ENCODE results near the gene ZNF860.
A peak's percentile ranks its signal among the peaks of the same experiment; 100 is the strongest.

ZNF860 gene

GRCh38 chr3:31953636-31954035 lies 27.9 kb upstream of the ZNF860 start:
- peaks cover 15% of the 10 kb centered on the region for H3K9me3 Mint-ChIP-seq
- H3K4me1 Mint-ChIP-seq, result peaks cover 78% of the 10 kb centered on the region
- H3K27me3 Mint-ChIP-seq, result no peaks in the 10 kb centered on the region
- peak overlapping the region; percentile 88 for H3K27ac Mint-ChIP-seq
- ATAC-seq, result peak; percentile 49
- H3K36me3 Mint-ChIP-seq, result peaks cover 35% of the 10 kb centered on the region
- H3K4me3 Mint-ChIP-seq, result no peak overlapping the region

GRCh38 chr3:31955581-31955980 lies 26.0 kb upstream of the ZNF860 start:
- Mint-ChIP-seq H3K36me3 (peaks cover 23% of the 10 kb centered on the region), H3K27ac (peak overlapping the region; percentile 88), H3K9me3 (peaks cover 13% of the 10 kb centered on the region), H3K4me1 (peaks cover 82% of the 10 kb centered on the region), H3K4me3 (no peak overlapping the region), H3K27me3 (no peaks in the 10 kb centered on the region)
- ATAC-seq, result no peak

DNA sequence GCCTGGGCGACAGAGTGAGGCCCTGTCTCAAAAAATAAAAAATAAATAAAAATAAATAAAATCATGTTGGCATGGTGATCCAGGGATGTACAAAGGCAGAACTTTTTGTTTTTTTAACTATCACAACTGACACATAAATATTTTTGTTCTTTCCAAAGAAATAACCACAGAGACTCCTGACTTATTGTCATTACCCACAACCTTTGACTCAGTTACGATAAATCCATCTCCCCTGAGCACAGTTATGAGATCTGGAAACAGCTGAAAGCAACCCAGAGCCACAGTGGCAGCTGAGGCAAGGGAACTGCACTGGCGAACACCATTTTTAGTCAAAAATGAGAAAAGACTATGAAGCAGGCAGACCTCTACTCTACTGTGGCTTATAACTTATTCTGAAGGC lies 24.4 kb upstream of the ZNF860 start:
- Mint-ChIP-seq H3K4me1 (peaks cover 82% of the 10 kb centered on the region), H3K36me3 (peaks cover 18% of the 10 kb centered on the region), H3K4me3 (peak overlapping the region; percentile 13), H3K9me3 (peaks cover 8% of the 10 kb centered on the region), H3K27me3 (no peaks in the 10 kb centered on the region), H3K27ac (peak overlapping the region; percentile 88)
- ATAC-seq, result no peak

DNA sequence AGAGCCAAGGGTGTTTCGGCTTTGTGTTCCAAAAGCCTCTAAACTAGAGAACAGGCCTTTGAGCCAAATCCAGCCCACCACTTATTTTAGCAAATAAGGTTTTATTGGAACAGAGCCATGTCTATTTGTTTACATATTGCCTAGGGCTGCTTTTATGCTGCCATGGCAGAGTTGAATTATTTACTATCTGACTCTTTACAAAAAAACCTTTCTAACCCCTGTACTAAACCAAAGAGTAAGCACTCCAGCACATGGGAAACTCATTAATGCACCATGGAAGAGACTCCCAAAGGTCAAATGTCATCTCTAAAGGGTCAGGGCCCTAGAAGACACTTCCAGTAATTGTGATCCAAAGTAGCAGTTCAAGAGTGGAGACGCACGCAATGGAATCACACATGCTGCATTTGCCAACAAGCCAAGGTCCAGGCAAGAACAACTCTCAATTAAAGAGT lies 22.8 kb upstream of the ZNF860 start:
- Mint-ChIP-seq H3K4me3 (peak overlapping the region; percentile 83), H3K36me3 (peaks cover 25% of the 10 kb centered on the region), H3K27ac (peak overlapping the region; percentile 88), H3K9me3 (peaks cover 8% of the 10 kb centered on the region), H3K4me1 (peaks cover 78% of the 10 kb centered on the region), H3K27me3 (no peaks in the 10 kb centered on the region)
- ATAC-seq, result no peak

DNA sequence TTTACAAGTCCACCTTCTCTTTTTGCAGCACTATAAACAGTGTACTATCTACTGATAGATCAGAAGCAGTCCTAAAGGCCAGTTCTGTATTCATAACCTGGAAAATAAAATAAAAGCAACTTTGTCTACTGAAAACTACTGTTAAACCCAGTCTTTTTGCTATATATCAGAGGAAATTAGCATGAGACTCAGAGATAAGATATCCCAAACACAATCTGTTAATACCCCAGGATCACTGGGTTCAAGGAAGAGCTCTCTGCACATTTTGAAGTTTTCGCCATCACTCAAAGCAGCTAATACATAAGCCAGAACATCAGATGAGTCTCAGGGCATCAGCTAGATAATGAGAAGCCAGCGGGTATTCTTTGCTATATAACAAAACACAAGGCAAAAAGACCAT lies 22.3 kb upstream of the ZNF860 start:
- H3K36me3 Mint-ChIP-seq, result peaks cover 28% of the 10 kb centered on the region
- peaks cover 8% of the 10 kb centered on the region for H3K9me3 Mint-ChIP-seq
- H3K27ac Mint-ChIP-seq, result peak overlapping the region; percentile 88
- H3K27me3 Mint-ChIP-seq, result no peaks in the 10 kb centered on the region
- ATAC-seq, result no peak
- H3K4me1 Mint-ChIP-seq, result peaks cover 78% of the 10 kb centered on the region
- H3K4me3 Mint-ChIP-seq, result peak overlapping the region; percentile 83

GRCh38 chr3:31959951-31960792 lies 21.4 kb upstream of the ZNF860 start:
- H3K27ac Mint-ChIP-seq, result peak overlapping the region; percentile 88
- peaks cover 5% of the 10 kb centered on the region for H3K9me3 Mint-ChIP-seq

GRCh38 chr3:31960793-31961431 lies 20.6 kb upstream of the ZNF860 start:
- H3K4me3 Mint-ChIP-seq, result peak overlapping the region; percentile 83
- H3K36me3 Mint-ChIP-seq, result peaks cover 13% of the 10 kb centered on the region
- peak; percentile 79 for ATAC-seq
- peak overlapping the region; percentile 88 for H3K27ac Mint-ChIP-seq
- H3K27me3 Mint-ChIP-seq, result no peaks in the 10 kb centered on the region
- H3K4me1 Mint-ChIP-seq, result peaks cover 64% of the 10 kb centered on the region
- H3K9me3 Mint-ChIP-seq, result no peaks in the 10 kb centered on the region

More at GRCh38 chr3:31959951-31960792, 21.4 kb upstream of the ZNF860 start:
- H3K27me3 Mint-ChIP-seq, result no peaks in the 10 kb centered on the region
- peak overlapping the region; percentile 83 for H3K4me3 Mint-ChIP-seq
- peak; percentile 72 for ATAC-seq
- peaks cover 20% of the 10 kb centered on the region for H3K36me3 Mint-ChIP-seq
- H3K4me1 Mint-ChIP-seq, result peaks cover 70% of the 10 kb centered on the region

DNA sequence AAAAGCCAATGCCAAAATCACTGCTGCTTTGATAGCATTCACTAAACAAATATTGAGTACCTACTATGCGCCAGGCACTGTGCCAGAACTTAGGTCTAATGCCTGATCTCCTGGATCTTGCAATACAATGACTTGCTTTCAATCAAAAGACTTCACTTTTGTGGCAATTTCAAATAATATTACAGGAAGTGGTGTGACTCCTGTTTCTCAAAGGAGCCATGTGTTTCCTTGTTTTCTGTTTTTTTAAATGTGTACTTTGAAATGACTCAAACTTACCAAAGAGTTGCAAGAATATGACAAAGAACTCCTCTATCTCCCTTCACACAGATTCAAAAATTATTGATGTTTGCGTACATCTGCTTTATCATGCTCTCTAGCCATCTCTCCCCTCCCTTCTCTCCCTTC lies 18.7 kb upstream of the ZNF860 start:
- Mint-ChIP-seq H3K36me3 (peaks cover 14% of the 10 kb centered on the region), H3K4me3 (peak overlapping the region; percentile 34), H3K4me1 (peaks cover 73% of the 10 kb centered on the region), H3K27me3 (no peaks in the 10 kb centered on the region), H3K27ac (peak overlapping the region; percentile 87), H3K9me3 (no peaks in the 10 kb centered on the region)
- no peak for ATAC-seq

DNA sequence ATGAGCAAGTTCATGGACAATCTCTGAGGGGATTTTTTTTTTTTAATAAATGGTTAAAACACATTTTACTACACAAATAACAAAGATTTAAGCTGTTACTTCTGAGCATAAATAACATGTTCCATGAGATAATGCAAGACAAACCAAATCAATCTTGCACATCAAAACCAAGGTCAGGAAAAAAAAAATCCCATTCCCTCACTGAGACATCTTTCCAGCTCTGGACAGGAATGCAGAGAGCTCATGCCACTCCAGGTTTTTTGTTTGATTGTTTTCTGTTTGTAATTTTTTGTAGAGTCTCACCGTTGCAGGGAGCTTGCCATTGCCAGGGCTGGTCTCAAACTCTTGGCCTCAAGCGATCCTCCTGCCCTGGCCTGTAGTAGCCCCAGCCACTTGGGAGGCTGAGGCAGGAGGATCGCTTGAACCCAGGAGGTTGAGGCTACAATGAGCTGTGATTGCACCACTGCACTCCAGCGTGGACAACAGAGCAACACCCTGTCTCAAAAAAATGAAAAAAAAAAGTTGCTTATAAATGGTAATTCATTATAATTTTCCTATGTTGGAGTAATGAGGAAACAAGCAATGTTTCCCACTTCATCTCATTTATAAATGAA lies 14.5 kb upstream of the ZNF860 start:
- no peaks in the 10 kb centered on the region for H3K27me3 Mint-ChIP-seq
- peaks cover 78% of the 10 kb centered on the region for H3K4me1 Mint-ChIP-seq
- H3K9me3 Mint-ChIP-seq, result no peaks in the 10 kb centered on the region
- H3K36me3 Mint-ChIP-seq, result peaks cover 32% of the 10 kb centered on the region
- H3K27ac Mint-ChIP-seq, result peak overlapping the region; percentile 87
- no peak overlapping the region for H3K4me3 Mint-ChIP-seq
- no peak for ATAC-seq

DNA sequence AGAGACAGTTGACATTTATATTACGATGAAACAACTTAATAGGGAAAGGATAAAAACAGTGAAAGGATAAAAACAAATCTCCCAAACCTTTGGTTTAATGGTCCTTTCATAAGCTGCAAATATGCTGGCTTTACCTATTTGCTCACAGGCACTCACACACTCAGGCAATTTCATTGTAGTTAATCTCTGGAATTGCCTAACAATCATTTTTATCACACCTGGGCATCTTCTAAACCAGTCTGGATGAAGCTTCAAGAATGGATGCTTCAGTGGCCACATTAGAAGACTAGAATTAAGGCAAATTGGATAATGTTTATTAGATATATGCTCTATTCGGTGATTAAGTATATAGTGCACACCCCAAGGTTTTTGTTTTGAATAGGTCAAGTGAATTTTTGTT lies 14.0 kb upstream of the ZNF860 start:
- no peaks in the 10 kb centered on the region for H3K27me3 Mint-ChIP-seq
- ATAC-seq, result no peak
- H3K4me1 Mint-ChIP-seq, result peaks cover 82% of the 10 kb centered on the region
- peak overlapping the region; percentile 87 for H3K27ac Mint-ChIP-seq
- H3K4me3 Mint-ChIP-seq, result no peak overlapping the region
- peaks cover 32% of the 10 kb centered on the region for H3K36me3 Mint-ChIP-seq
- no peaks in the 10 kb centered on the region for H3K9me3 Mint-ChIP-seq

GRCh38 chr3:31968369-31968926 lies 13.1 kb upstream of the ZNF860 start:
- H3K27ac Mint-ChIP-seq, result peak overlapping the region; percentile 87
- no peak for ATAC-seq
- peaks cover 82% of the 10 kb centered on the region for H3K4me1 Mint-ChIP-seq
- H3K4me3 Mint-ChIP-seq, result peak overlapping the region; percentile 1
- no peaks in the 10 kb centered on the region for H3K9me3 Mint-ChIP-seq
- peaks cover 26% of the 10 kb centered on the region for H3K36me3 Mint-ChIP-seq
- H3K27me3 Mint-ChIP-seq, result no peaks in the 10 kb centered on the region

DNA sequence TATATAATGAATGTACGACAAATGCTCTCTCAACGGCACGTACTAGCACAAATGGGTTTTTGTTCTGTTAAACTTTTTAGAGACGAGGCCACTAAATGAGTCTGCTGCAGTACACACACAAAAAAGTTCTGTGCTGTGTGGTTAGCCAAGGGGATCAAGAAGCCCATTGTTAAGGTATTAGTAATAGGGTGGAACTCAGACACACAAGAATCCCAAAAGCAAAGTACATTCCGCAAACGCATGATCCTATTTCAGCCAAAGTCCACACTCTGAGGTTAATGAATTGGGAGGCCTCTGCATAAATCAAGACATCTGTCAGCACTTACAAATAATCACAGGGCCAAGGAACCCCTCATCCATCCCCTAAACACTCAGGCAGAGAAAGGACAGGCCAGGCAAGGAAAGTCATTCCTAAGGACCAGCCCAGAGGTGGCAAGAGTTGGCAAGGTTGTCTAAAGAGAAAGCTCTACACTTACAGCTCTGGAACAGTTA lies 12.6 kb upstream of the ZNF860 start:
- Mint-ChIP-seq H3K4me1 (peaks cover 82% of the 10 kb centered on the region), H3K27me3 (no peaks in the 10 kb centered on the region), H3K9me3 (no peaks in the 10 kb centered on the region), H3K4me3 (no peak overlapping the region), H3K27ac (peak overlapping the region; percentile 87), H3K36me3 (peaks cover 22% of the 10 kb centered on the region)
- no peak for ATAC-seq

DNA sequence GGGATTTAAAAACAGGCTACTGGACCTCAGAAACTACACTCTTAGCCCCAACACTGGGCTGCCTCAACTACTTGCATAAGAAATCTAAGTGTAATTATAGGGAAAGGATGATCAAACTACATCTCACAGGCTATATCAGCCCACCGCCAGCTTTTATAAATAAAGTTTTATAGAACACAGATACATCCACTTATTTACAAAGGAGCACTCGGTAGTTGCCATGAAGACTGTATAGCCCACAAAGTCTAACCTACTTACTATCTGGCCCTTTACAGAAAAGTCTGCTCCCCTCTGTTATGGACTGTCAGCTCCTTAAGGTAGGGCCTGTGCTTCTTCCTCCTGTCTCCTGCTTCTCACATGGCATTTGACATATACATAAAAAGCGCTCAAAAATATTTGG lies 9.9 kb upstream of the ZNF860 start:
- no peak for ATAC-seq
- Mint-ChIP-seq H3K4me3 (peak overlapping the region; percentile 74), H3K27ac (peak overlapping the region; percentile 87), H3K27me3 (no peaks in the 10 kb centered on the region), H3K36me3 (peaks cover 42% of the 10 kb centered on the region), H3K4me1 (peaks cover 99% of the 10 kb centered on the region), H3K9me3 (no peaks in the 10 kb centered on the region)

GRCh38 chr3:31973081-31973480 lies 8.5 kb upstream of the ZNF860 start:
- Mint-ChIP-seq H3K36me3 (peaks cover 51% of the 10 kb centered on the region), H3K27ac (peak overlapping the region; percentile 87), H3K9me3 (no peaks in the 10 kb centered on the region), H3K4me1 (peaks cover 99% of the 10 kb centered on the region), H3K4me3 (peak overlapping the region; percentile 34), H3K27me3 (no peaks in the 10 kb centered on the region)
- no peak for ATAC-seq

DNA sequence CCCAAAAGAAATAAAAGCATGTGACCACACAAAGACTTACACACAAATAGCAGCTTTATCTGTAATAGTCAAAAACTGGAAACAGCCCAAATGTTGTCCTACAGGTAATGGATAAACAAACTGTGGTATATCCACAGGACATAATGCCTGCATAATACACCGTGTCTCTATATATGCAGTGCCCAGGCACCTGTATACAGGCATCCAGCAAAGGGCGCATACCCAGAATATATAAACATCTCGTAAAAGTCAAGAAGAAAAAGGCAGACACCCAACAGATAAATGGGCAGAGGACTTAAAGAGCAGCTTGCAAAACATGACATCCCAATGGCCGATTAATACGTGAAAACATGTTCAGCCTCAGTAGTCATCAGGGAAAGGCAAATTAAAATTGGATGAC lies 7.7 kb upstream of the ZNF860 start:
- ATAC-seq, result no peak
- H3K36me3 Mint-ChIP-seq, result peaks cover 50% of the 10 kb centered on the region
- H3K27me3 Mint-ChIP-seq, result no peaks in the 10 kb centered on the region
- H3K4me1 Mint-ChIP-seq, result peaks cover 99% of the 10 kb centered on the region
- no peak overlapping the region for H3K4me3 Mint-ChIP-seq
- H3K9me3 Mint-ChIP-seq, result no peaks in the 10 kb centered on the region
- H3K27ac Mint-ChIP-seq, result peak overlapping the region; percentile 87

Data from stimulated activated memory B cell treated with anti-CD40 and anti-IgM and Interleukin-4, amounts not matched to agents 10 μg/mL and 1 μg/mL and 100 μg/mL, for 72 hours (primary cell).